Gastroesophageal sphincter (tissue), 4 donors: ENCODE results near the gene NECAP2. TPM values are rescaled to one million over a fixed set of nuclear protein-coding genes. Genes with fewer than 3 reads are reported as not detected.

Experiments used
- ATAC-seq: fragments of 150-250 bp; one replicate; pipeline ENCODE4 v1.9.1; 2016; ENCODE audit warnings: mild to moderate bottlenecking, moderate library complexity
- H3K27ac ChIP-seq, 4 donors: fragments of 200-600 bp; sonication (generic) in 3 of 4; 1 replicate in 3 of 4; 2 replicates in 1 of 4; pipeline ENCODE4 v1.5.1; 2016 to 2019
- H3K27me3 ChIP-seq: fragments of 200-600 bp; sonication (generic); one replicate; pipeline ENCODE4 v1.5.1; 2019
- H3K36me3 ChIP-seq, 2 donors: fragments of 200-600 bp; sonication (generic); one replicate each; pipeline ENCODE4 v1.5.1; 2019; ENCODE audit warnings: control low read depth in 1 of 2
- H3K4me1 ChIP-seq, 3 donors: fragments of 200-600 bp; sonication (generic); 1 replicate in 2 of 3; 2 replicates in 1 of 3; pipeline ENCODE4 v1.5.1; 2016 to 2019; ENCODE audit warnings: control low read depth in 2 of 3
- H3K4me3 ChIP-seq, 2 donors: fragments of 200-600 bp; sonication (generic); one replicate each; pipeline ENCODE4 v1.5.1; 2019; ENCODE audit warnings: mild to moderate bottlenecking in 1 of 2, moderate library complexity in 1 of 2
- H3K9me3 ChIP-seq, 3 donors: fragments of 200-600 bp; sonication (generic); one replicate each; pipeline ENCODE4 v1.5.1; 2017 to 2019; ENCODE audit warnings: control low read depth in 2 of 3
- CTCF ChIP-seq, 4 experiments: fragments of 200-600 bp in 2 of 4; fragments of 450-650 bp in 2 of 4; sonication (generic) in 1 of 4; IDR thresholded peaks; one replicate each; pipeline ENCODE4 v1.5.1; 2017 to 2019; ENCODE audit warnings: antibody characterized with exemption in 4 of 4, mild to moderate bottlenecking in 2 of 4, moderate library complexity in 2 of 4
- EP300 ChIP-seq: sonication (generic); formaldehyde crosslinking; IDR thresholded peaks from one replicate; pipeline ENCODE4 v1.6.1; 2017; ENCODE audit warnings: antibody characterized with exemption, mild to moderate bottlenecking
- POLR2A ChIP-seq, 2 donors: fragments of 450-650 bp; IDR thresholded peaks; one replicate each; pipeline ENCODE4 v1.6.1; 2017; ENCODE audit warnings: antibody characterized with exemption in 2 of 2, mild to moderate bottlenecking in 2 of 2, moderate library complexity in 1 of 2
- POLR2AphosphoS5 ChIP-seq: sonication (generic); formaldehyde crosslinking; IDR thresholded peaks from one replicate; pipeline ENCODE4 v1.6.1; 2017; ENCODE audit warnings: antibody characterized with exemption
- WGBS, 2 donors: methylation state at CpG; one replicate each; pipeline ENCODE4 v1.1.5; 2018; ENCODE audit warnings: low coverage in 1 of 2; 5-methylcytosine and 5-hydroxymethylcytosine counted together
- total RNA-seq, 4 donors: library from RNA; depleted of rRNA; stranded (reverse); fragments of >200 nt; gene quantifications; one replicate each; pipeline ENCODE4 v1.1.0, GENCODE V29; 2016

The NECAP2 gene
- total RNA-seq, 4 donors from 2014 or later: 31.4 to 43.2 (median 37.6) TPM

GRCh38 chr1:16442265-16442664 lies 1.7 kb downstream of the NECAP2 start:
- H3K4me1 ChIP-seq: peaks cover 0 to 41% (median 10%) of the 10 kb centered on the region in 3 donors
- no peak for ATAC-seq
- H3K4me3 ChIP-seq: no peak overlapping the region
- H3K27ac ChIP-seq: no peak overlapping the region
- peaks cover 0 to 43% of the 10 kb centered on the region in 2 donors for H3K36me3 ChIP-seq
- no peaks in the 10 kb centered on the region for H3K27me3 ChIP-seq
- WGBS, 2 donors: 78 to 83% methylated on average over 1 of the region's 7 CpGs
- no peaks in the 10 kb centered on the region for H3K9me3 ChIP-seq
- TF ChIP-seq POLR2AphosphoS5: no peak
- TF ChIP-seq EP300: no peak
- no peak for TF ChIP-seq POLR2A (IDR thresholded peaks at IDR 0.05)
- no peak for TF ChIP-seq CTCF (IDR thresholded peaks at IDR 0.05)

- 43 to 63% methylated on average over 1 to 2 of the region's 2 CpGs for WGBS, 2 donors
- Histone ChIP-seq H3K9me3 (no peaks in the 10 kb centered on the region), H3K36me3 (peaks cover 0 to 50% of the 10 kb centered on the region in 2 donors), H3K4me1 (peaks cover 0 to 41% (median 10%) of the 10 kb centered on the region in 3 donors), H3K4me3 (no peak overlapping the region), H3K27me3 (no peaks in the 10 kb centered on the region), H3K27ac (no peak overlapping the region)
- ATAC-seq: no peak
- no peak for TF ChIP-seq EP300
- no peak for TF ChIP-seq CTCF (IDR thresholded peaks at IDR 0.05)
- no peak for TF ChIP-seq POLR2AphosphoS5
- TF ChIP-seq POLR2A (IDR thresholded peaks at IDR 0.05): no peak
Observed at GRCh38 chr1:16442941-16443340, 2.4 kb downstream of the NECAP2 start.

- Histone ChIP-seq H3K4me3 (no peak overlapping the region), H3K36me3 (peaks cover 0 to 62% of the 10 kb centered on the region in 2 donors), H3K4me1 (peaks cover 0 to 41% (median 10%) of the 10 kb centered on the region in 3 donors), H3K27me3 (no peaks in the 10 kb centered on the region), H3K27ac (peak overlapping the region in 1 of 4 donors; percentile 26), H3K9me3 (no peaks in the 10 kb centered on the region)
- no peak for ATAC-seq
- TF ChIP-seq EP300 (no peak), POLR2AphosphoS5 (no peak), CTCF (IDR thresholded peaks at IDR 0.05) (no peak), POLR2A (IDR thresholded peaks at IDR 0.05) (no peak)
- WGBS, 2 donors: 69 to 91% methylated on average over 4 to 6 of the region's 14 CpGs
Observed at GRCh38 chr1:16443975-16444770, 3.6 kb downstream of the NECAP2 start.

GRCh38 chr1:16445052-16445451 lies 4.5 kb downstream of the NECAP2 start:
- H3K27me3 ChIP-seq: no peaks in the 10 kb centered on the region
- peaks cover 0 to 38% (median 10%) of the 10 kb centered on the region in 3 donors for H3K4me1 ChIP-seq
- H3K9me3 ChIP-seq: no peaks in the 10 kb centered on the region
- no peak overlapping the region for H3K4me3 ChIP-seq
- TF ChIP-seq EP300 (no peak), POLR2AphosphoS5 (no peak), POLR2A (IDR thresholded peaks at IDR 0.05) (no peak), CTCF (IDR thresholded peaks at IDR 0.05) (no peak)
- 100% methylated on average over 1 of the region's 4 CpGs; no CpG with 5 or more reads in 1 of the 2 donors for WGBS, 2 donors
- no peak overlapping the region for H3K27ac ChIP-seq
- no peak for ATAC-seq
- peaks cover 0 to 71% of the 10 kb centered on the region in 2 donors for H3K36me3 ChIP-seq

- peaks cover 0 to 31% (median 10%) of the 10 kb centered on the region in 3 donors for H3K4me1 ChIP-seq
- no peaks in the 10 kb centered on the region for H3K9me3 ChIP-seq
- no peak overlapping the region for H3K4me3 ChIP-seq
- ATAC-seq: no peak
- H3K27me3 ChIP-seq: no peaks in the 10 kb centered on the region
- TF ChIP-seq POLR2AphosphoS5 (no peak), CTCF (IDR thresholded peaks at IDR 0.05) (no peak), POLR2A (IDR thresholded peaks at IDR 0.05) (no peak), EP300 (no peak)
- no peak overlapping the region for H3K27ac ChIP-seq
- WGBS, 2 donors: 86% methylated on average over 10 of the region's 10 CpGs; no CpG with 5 or more reads in 1 of the 2 donors
- peaks cover 0 to 81% of the 10 kb centered on the region in 2 donors for H3K36me3 ChIP-seq
Observed at GRCh38 chr1:16446116-16446515, 5.6 kb downstream of the NECAP2 start.
